GM21825 (cell line): ENCODE data around the gene ZFYVE19.

Experiments used
- ATAC-seq: cut with Tn5 transposase; IDR thresholded peaks from one replicate; pipeline ENCODE4 v1.9.1; 2021; ENCODE audit warnings: mild to moderate bottlenecking, moderate library complexity; ENCODE audit not compliant: unreplicated experiment

ZFYVE19 gene

DNA sequence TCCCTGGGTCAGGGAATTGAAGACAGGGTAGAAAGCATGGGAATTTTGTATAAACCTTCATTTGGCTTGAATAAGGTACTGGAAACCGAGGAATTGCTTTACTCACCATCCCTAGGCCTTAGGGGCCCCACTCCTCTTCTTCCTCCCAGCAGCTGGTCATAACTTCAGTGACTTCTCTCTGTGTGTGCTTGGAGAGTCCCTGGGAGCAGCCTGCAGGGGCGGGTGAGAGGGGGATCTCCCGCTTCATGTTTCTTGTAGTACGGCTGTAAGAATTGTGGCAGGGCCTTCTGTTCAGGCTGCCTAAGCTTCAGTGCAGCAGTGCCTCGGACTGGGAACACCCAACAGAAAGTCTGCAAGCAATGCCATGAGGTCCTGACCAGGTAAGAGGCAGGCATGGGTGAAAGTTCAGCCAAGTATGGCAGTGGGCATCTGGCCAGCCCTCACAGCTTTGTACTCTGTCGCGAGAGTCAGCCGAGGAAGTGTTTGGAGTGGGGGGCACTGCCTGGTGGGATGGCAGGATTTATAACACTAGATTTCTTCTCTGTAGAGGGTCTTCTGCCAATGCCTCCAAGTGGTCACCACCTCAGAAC is 2.1 kb downstream of the ZFYVE19 start:
- ATAC-seq = no peak

GRCh38 chr15:40812721-40813425 is 6.0 kb downstream of the ZFYVE19 start:
- no peak for ATAC-seq

GRCh38 chr15:40815042-40815698 is 8.3 kb downstream of the ZFYVE19 start:
- ATAC-seq = no peak

GRCh38 chr15:40819048-40819447 is 12.2 kb downstream of the ZFYVE19 start:
- ATAC-seq = no peak

DNA sequence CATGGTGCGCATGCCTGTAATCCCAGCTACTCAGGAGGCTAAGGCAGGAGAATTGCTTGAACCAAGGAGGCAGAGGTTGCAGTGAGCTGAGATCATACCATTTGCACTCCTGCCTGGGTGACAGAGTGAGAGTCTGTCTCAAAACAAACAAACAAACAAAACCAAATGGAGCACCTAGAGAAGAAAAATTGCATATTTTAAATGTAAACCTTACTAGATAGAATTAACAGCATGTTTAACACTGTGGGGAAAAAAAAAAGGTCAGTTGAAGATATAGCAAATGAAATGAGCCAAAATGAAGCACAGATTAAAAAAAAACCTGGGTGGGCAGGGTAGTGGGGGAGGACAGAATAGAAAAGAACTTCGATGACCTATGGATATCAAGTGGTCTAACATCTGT is 14.3 kb downstream of the ZFYVE19 start:
- ATAC-seq = no peak

GRCh38 chr15:40823572-40824343 is 16.9 kb downstream of the ZFYVE19 start:
- no peak for ATAC-seq

- ATAC-seq = no peak
Measured at GRCh38 chr15:40825661-40826422, 19.0 kb downstream of the ZFYVE19 start.

DNA sequence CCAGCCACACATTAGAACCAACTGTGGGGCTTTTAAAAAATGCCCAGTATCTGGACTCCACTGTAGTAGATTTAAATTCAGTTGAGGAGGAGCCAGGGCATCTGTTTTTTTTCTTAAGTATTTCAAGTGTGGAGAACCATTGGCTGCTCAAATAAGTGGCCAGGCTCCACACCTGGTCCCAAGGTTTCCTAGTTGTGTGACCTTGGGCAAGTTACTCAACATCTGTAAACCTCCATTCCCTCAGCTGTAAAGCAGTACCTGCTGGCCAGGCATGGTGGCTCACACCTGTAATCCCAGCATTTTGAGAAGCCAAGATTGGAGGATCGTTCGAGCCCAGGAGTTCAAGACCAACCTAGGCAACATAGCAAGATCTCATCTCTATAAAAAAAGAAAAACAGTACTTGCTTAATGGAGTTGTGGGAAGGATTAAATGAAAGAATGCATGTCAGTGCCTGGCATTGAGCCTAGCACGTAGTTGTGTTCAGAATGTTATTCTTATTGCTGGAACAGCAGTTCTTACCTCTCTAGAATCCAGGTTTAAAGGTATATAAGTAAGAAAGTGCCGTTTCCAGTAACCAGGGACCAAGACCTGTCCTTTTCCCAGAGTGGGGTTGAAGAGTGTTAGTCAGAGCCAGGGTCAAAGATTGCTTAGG is 19.7 kb downstream of the ZFYVE19 start:
- ATAC-seq = no peak

DNA sequence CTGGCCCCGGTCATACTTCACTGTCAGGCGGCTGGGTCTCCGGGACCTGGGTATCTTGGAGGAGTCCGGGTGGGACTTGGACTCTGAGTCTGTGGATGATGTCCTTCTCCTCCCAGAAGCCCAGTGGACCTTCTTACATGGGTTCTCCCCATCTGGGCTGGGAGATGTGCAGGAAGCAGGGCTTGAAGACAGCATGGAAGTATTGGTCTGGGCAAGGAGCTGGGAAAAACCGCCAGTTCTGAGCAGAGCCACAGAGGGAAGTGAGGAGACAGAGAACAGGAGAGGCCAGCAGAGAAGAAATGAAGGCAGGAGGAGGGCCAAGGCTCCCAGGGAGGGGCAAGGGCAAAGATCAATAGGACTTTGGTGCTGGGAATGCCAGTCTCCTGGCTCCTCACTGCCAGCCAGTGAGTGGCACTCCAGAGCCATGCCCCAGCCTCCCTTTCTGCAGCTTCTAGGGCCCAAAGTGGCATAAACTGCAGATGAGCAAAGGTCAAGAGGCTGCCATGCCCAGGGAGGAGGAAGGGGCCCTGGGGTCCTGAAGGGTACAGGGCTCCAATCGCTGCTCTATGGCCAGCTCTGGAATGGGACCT is 21.7 kb downstream of the ZFYVE19 start, which contains the start of gene PPP1R14D:
Gene PPP1R14D, minus strand, starts transcription at position 262 of the 590 bp plus-strand sequence. Its CDS starts 67 bp downstream, at position 195.
- ATAC-seq = no peak

DNA sequence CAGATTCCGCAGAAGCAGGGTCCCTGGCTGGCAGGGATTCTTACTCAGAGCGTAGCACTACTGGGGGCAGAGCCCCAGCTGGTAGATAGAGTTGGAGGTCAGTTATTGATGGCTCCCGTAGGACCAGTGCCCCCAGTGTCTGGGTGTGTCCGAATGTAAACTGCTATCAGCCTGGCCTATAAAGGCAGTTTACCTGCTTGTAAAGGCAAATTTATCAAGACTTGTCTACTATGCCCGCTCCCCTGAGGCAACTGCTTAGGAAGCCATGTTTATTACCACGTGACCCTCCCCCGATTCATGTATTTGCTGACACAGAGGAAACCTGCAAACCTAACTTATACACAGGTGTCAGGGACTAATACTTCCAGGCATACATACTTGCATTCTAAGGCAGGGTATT is 22.2 kb downstream of the ZFYVE19 start:
- ATAC-seq = no peak

DNA sequence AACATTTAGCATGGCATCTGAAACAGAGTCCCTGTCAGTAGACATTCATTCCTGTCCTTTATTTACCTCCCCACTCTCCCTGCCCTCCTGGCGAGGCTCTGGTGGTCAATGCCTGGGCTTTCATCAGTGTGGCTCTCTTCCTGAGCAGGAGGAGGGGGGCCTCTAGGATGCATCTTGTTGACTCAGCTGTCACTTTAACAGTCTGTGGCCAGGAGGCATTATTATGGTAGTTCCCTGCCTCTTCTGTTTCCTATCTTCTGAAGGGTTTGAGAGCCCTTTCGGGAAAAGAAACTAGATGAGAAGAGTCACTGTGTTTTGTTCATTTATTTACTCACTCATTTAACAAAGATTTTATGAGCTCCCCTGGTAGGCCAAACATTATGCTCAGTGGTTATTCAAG is 24.0 kb downstream of the ZFYVE19 start:
- no peak for ATAC-seq

- no peak for ATAC-seq
Measured at GRCh38 chr15:40831861-40832260, 25.0 kb downstream of the ZFYVE19 start.

- no peak for ATAC-seq
Measured at GRCh38 chr15:40832903-40833302, 26.0 kb downstream of the ZFYVE19 start.

- no peak for ATAC-seq
Measured at GRCh38 chr15:40836020-40836419, 29.1 kb downstream of the ZFYVE19 start.

- no peak for ATAC-seq
Measured at GRCh38 chr15:40838756-40839155, 31.9 kb downstream of the ZFYVE19 start.

DNA sequence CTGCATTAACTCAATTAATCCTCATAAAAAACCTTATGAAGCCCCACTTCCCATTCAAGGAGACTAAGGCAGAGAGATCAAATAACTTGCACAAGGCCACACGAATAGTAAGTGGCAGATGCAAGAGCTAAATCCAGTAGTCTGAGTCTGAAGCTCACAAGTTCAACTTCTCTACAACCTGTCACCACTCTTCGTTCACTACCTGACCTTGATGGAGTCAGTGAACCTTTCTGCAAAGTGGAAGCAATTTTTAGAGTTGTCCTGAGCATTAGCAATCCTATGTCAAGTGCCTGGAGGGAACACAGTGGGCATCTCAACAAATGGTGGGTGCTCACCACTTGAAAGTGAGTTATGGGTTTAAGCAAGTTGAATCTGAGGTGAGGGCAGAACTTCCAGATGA is 34.9 kb downstream of the ZFYVE19 start:
- ATAC-seq = no peak

DNA sequence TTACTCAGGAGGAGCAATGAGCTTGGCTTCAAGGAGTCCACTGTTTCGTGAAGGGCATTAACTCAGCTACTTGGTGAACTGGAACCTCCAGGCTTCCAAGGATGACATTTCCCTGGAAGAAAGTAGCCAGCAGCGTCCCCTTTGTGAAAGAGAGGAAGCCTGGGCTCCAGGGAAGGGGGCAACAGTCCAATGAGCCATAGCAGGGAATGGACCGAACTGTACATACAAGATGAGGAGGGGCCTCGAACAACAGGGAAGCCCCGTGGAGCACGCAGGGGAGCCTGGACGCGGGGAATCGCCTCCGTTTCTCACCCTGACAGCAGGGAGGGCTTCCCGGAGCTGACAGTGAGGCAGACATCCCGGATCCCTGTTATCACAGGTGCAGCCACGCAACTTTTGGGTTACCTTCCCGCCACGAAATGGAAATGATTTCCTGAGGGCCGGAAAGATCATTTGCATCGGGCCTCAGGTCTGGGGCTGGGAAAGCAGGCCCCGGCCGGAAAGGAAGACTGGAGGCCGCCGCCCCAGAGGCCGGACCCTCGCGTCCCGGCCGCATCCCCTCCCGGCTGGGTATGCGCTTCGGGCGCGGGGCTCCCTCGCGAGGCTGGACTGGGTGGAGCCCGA is 36.5 kb downstream of the ZFYVE19 start:
- ATAC-seq = no peak

DNA sequence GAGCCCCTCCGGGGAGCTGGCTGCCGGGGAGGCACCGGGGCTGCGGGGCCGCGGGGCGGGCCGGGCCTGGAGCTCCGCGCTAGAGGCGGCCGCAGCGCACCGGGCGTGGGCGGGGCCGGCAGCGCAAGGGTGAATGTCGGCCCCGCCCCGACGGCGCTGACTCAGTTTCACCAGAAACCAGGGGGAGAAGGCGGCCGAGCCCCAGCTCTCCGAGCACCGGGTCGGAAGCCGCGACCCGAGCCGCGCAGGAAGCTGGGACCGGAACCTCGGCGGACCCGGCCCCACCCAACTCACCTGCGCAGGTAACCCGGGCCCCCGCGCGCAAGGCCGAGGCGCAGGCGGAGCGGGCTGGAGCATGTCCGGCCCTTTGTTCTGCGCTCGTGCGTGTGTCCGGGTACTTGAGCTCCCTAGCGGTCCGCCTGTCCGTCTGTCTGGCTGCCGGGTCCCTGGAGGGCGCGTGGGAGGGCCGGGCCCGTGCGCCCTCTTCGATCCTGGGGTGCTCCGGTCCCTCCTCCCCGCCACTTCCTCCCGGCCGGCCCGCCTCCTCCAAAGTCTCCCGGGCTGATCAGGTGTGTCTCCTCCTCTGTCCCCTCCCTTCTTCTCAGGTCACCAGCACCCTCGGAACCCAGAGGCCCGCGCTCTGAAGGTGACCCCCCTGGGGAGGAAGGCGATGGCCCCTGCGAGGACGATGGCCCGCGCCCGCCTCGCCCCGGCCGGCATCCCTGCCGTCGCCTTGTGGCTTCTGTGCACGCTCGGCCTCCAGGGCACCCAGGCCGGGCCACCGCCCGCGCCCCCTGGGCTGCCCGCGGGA is 37.2 kb downstream of the ZFYVE19 start, which contains the start of gene SPINT1:
Gene SPINT1, plus strand, starts transcription at position 164 of the 811 bp plus-strand sequence. Its CDS starts 507 bp downstream, at position 671.
- no peak for ATAC-seq
